Measurements from ENCODE around the gene ATRN. TPM values are rescaled to one million over a fixed set of nuclear protein-coding genes. Genes with fewer than 3 reads are reported as not detected.

ATRN gene
- total RNA-seq, 2 experiments from 2014 or later = 0.09 to 4.5 TPM

- ChIA-PET CTCF (ENCODE audit: unreplicated experiment) (no interaction called here), POLR2A (interaction anchor here (0.7 kb wide), 2 partner anchors 18 to 880 kb away, joined by 3 to 4 read pairs; no protein-coding TSS in a partner anchor)
- TF ChIP-seq EZH2phosphoT487 (IDR thresholded peaks at IDR 0.05; ENCODE audit: borderline replicate concordance, low read depth, low read length) (no peak), CTCF (conservative IDR thresholded peaks at IDR 0.05; ENCODE audit: low read length) (no peak)
- no peak overlapping the region for H3K4me3 ChIP-seq (ENCODE audit: low read depth, low read length, poor library complexity, severe bottlenecking)
- no peak overlapping the region for H3K4me2 ChIP-seq (ENCODE audit: low read length)
- H2AFZ ChIP-seq (ENCODE audit: low read length) = no peak overlapping the region
- no peaks in the 10 kb centered on the region for H3K9me2 ChIP-seq (ENCODE audit: insufficient read depth, low read length)
- intact Hi-C loops (cut with micrococcal nuclease; ENCODE audit: unreplicated experiment) = no loop called here
- no peak overlapping the region for H3K27ac ChIP-seq (ENCODE audit: low read depth, low read length, poor library complexity, severe bottlenecking)
- no peak for DNase-seq (ENCODE audit: low spot score)
- H3K36me3 ChIP-seq (ENCODE audit: insufficient read depth, low read length) = no peaks in the 10 kb centered on the region
- H3K9me3 ChIP-seq (ENCODE audit: low read length) = no peaks in the 10 kb centered on the region
- H4K20me1 ChIP-seq (ENCODE audit: insufficient read depth, low read length) = no peaks in the 10 kb centered on the region
- H3K79me2 ChIP-seq (ENCODE audit: insufficient read depth, low read depth, low read length) = no peaks in the 10 kb centered on the region
- no peaks in the 10 kb centered on the region for H3K4me1 ChIP-seq (ENCODE audit: insufficient read depth, low read length, poor library complexity, severe bottlenecking)
- no TSS peak for BruUV-seq (replicated peaks)
Observed at GRCh38 chr20:3433744-3434143, 37.1 kb upstream of the ATRN start.

- intact Hi-C loops (cut with micrococcal nuclease; ENCODE audit: unreplicated experiment) = no loop called here
- no peak overlapping the region for H3K27ac ChIP-seq (ENCODE audit: low read depth, low read length, poor library complexity, severe bottlenecking)
- H3K4me3 ChIP-seq (ENCODE audit: low read depth, low read length, poor library complexity, severe bottlenecking) = no peak overlapping the region
- no peaks in the 10 kb centered on the region for H4K20me1 ChIP-seq (ENCODE audit: insufficient read depth, low read length)
- ChIA-PET CTCF (ENCODE audit: unreplicated experiment) (no interaction called here), POLR2A (no interaction called here)
- no peaks in the 10 kb centered on the region for H3K4me1 ChIP-seq (ENCODE audit: insufficient read depth, low read length, poor library complexity, severe bottlenecking)
- H3K36me3 ChIP-seq (ENCODE audit: insufficient read depth, low read length) = no peaks in the 10 kb centered on the region
- no TSS peak for BruUV-seq (replicated peaks)
- TF ChIP-seq CTCF (conservative IDR thresholded peaks at IDR 0.05; ENCODE audit: low read length) (no peak), EZH2phosphoT487 (IDR thresholded peaks at IDR 0.05; ENCODE audit: borderline replicate concordance, low read depth, low read length) (no peak)
- H3K9me2 ChIP-seq (ENCODE audit: insufficient read depth, low read length) = no peaks in the 10 kb centered on the region
- no peaks in the 10 kb centered on the region for H3K79me2 ChIP-seq (ENCODE audit: insufficient read depth, low read depth, low read length)
- no peak overlapping the region for H2AFZ ChIP-seq (ENCODE audit: low read length)
- no peaks in the 10 kb centered on the region for H3K9me3 ChIP-seq (ENCODE audit: low read length)
- no peak for DNase-seq (ENCODE audit: low spot score)
- H3K4me2 ChIP-seq (ENCODE audit: low read length) = no peak overlapping the region
Observed at GRCh38 chr20:3434232-3434631, 36.6 kb upstream of the ATRN start.

GRCh38 chr20:3436864-3437574, 33.8 kb upstream of the ATRN start:
- no peak overlapping the region for H3K4me3 ChIP-seq (ENCODE audit: low read depth, low read length, poor library complexity, severe bottlenecking)
- BruUV-seq (replicated peaks) = no TSS peak
- H3K4me2 ChIP-seq (ENCODE audit: low read length) = no peak overlapping the region
- no peaks in the 10 kb centered on the region for H3K36me3 ChIP-seq (ENCODE audit: insufficient read depth, low read length)
- intact Hi-C loops (cut with micrococcal nuclease; ENCODE audit: unreplicated experiment) = no loop called here
- no peaks in the 10 kb centered on the region for H3K79me2 ChIP-seq (ENCODE audit: insufficient read depth, low read depth, low read length)
- no peaks in the 10 kb centered on the region for H4K20me1 ChIP-seq (ENCODE audit: insufficient read depth, low read length)
- no peaks in the 10 kb centered on the region for H3K4me1 ChIP-seq (ENCODE audit: insufficient read depth, low read length, poor library complexity, severe bottlenecking)
- TF ChIP-seq CTCF (conservative IDR thresholded peaks at IDR 0.05; ENCODE audit: low read length) (no peak), EZH2phosphoT487 (IDR thresholded peaks at IDR 0.05; ENCODE audit: borderline replicate concordance, low read depth, low read length) (no peak)
- ChIA-PET CTCF (ENCODE audit: unreplicated experiment) (no interaction called here), POLR2A (interaction anchor here (0.7 kb wide), 2 partner anchors 36 to 1668 kb away, joined by 4 to 11 read pairs; no protein-coding TSS in a partner anchor)
- no peak overlapping the region for H3K27ac ChIP-seq (ENCODE audit: low read depth, low read length, poor library complexity, severe bottlenecking)
- H3K9me3 ChIP-seq (ENCODE audit: low read length) = no peaks in the 10 kb centered on the region
- H3K9me2 ChIP-seq (ENCODE audit: insufficient read depth, low read length) = no peaks in the 10 kb centered on the region
- H2AFZ ChIP-seq (ENCODE audit: low read length) = no peak overlapping the region
- no peak for DNase-seq (ENCODE audit: low spot score)

Measured in OCI-LY7 (cell line).